Caco-2 (cell line): ENCODE measurements around the gene IL1A. TPM values are rescaled to one million over a fixed set of nuclear protein-coding genes. Genes with fewer than 3 reads are reported as not detected.

Source experiments
- BruUV-seq: library from RNA; stranded (reverse); fragments of 400-500 nt; replicated peaks from 2 replicates; lab custom pipeline; 2021; lab: Mats Ljungman, UMichigan
- CTCF ChIA-PET: fragments of 300-600 bp; sonication (Branson Sonifier 250); formaldehyde crosslinking; loops from one replicate; lab custom pipeline; 2022; ENCODE audit warnings: antibody characterized with exemption; lab: Charles Lee
- POLR2A ChIA-PET: fragments of 300-600 bp; sonication (Branson Sonifier 250); formaldehyde crosslinking; loops from one replicate; lab custom pipeline; 2022; ENCODE audit warnings: antibody characterized with exemption; lab: Charles Lee
- DNase-seq, 2 experiments: peaks; one replicate each; pipeline versions ENCODE4 v3.0.0 to v3.0.0-alpha.2; 2020 to 2022
- H3K27me3 ChIP-seq: replicated peaks from 2 replicates; pipeline ENCODE4 v1.6.0; 2011; ENCODE audit warnings: low read length; ENCODE audit not compliant: control insufficient read depth, insufficient read depth
- H3K36me3 ChIP-seq: 2 replicates; pipeline ENCODE4 v1.5.1; 2011; ENCODE audit warnings: low read length; ENCODE audit not compliant: control insufficient read depth, insufficient read depth
- H3K4me1 ChIP-seq: fragments of 250-450 bp; sonication (Bioruptor Pico); 2 replicates; pipeline ENCODE4 v1.5.1; 2020; ENCODE audit warnings: mild to moderate bottlenecking
- H3K4me3 ChIP-seq: 2 replicates; pipeline ENCODE4 v1.5.1; 2011; ENCODE audit warnings: low read depth, mild to moderate bottlenecking, control low read depth, low read length
- H3K9me3 ChIP-seq: fragments of 250-450 bp; sonication (Bioruptor Pico); 2 replicates; pipeline ENCODE4 v1.5.1; 2020; ENCODE audit warnings: mild to moderate bottlenecking, moderate library complexity
- H3K27ac Mint-ChIP-seq: one replicate; pipeline ENCODE4 v1.8.0; 2022; ENCODE audit warnings: mixed read lengths; ENCODE audit not compliant: unreplicated experiment
- H3K27me3 Mint-ChIP-seq: one replicate; pipeline ENCODE4 v1.8.0; 2022; ENCODE audit warnings: mixed read lengths; ENCODE audit not compliant: insufficient read depth, unreplicated experiment
- H3K36me3 Mint-ChIP-seq: one replicate; pipeline ENCODE4 v1.8.0; 2022; ENCODE audit warnings: mild to moderate bottlenecking, mixed read lengths; ENCODE audit not compliant: insufficient read depth, unreplicated experiment
- H3K4me1 Mint-ChIP-seq: one replicate; pipeline ENCODE4 v1.8.0; 2022; ENCODE audit warnings: low read depth, mixed read lengths; ENCODE audit not compliant: unreplicated experiment
- H3K4me3 Mint-ChIP-seq: one replicate; pipeline ENCODE4 v1.8.0; 2022; ENCODE audit warnings: mild to moderate bottlenecking, moderate library complexity, mixed read lengths; ENCODE audit not compliant: unreplicated experiment
- H3K9me3 Mint-ChIP-seq: one replicate; pipeline ENCODE4 v1.8.0; 2022; ENCODE audit warnings: mixed read lengths; ENCODE audit not compliant: unreplicated experiment
- CTCF ChIP-seq, 2 experiments: fragments of 200-600 bp in 1 of 2; IDR thresholded peaks; 1 replicate in 1 of 2; 2 replicates in 1 of 2; pipeline versions ENCODE4 v1.5.1 to v1.8.0; 2011 to 2022; ENCODE audit warnings: antibody characterized with exemption in 1 of 2, control low read depth in 1 of 2, inconsistent platforms in 1 of 2, low read depth in 1 of 2, low read length in 1 of 2, mild to moderate bottlenecking in 1 of 2, moderate library complexity in 1 of 2; ENCODE audit not compliant: insufficient read depth in 1 of 2, severe bottlenecking in 1 of 2, unreplicated experiment in 1 of 2
- intact Hi-C: fragments of 100-400 bp; cut with micrococcal nuclease; formaldehyde crosslinking; loops from one replicate; pipeline ENCODE4 v1.10.0; 2022; ENCODE audit not compliant: unreplicated experiment
- total RNA-seq: library from RNA; stranded (reverse); gene quantifications from 2 replicates; pipeline ENCODE4 v1.2.3, GENCODE V29; 2022

The IL1A gene
- total RNA-seq, 1 experiment from 2014 or later, result not detected

- ChIA-PET CTCF (no interaction called here), POLR2A (no interaction called here)
- no peaks in the 10 kb centered on the region for H3K27me3 Mint-ChIP-seq
- peaks cover 28% of the 10 kb centered on the region for H3K9me3 Mint-ChIP-seq
- Histone ChIP-seq H3K36me3 (no peaks in the 10 kb centered on the region), H3K4me3 (no peak overlapping the region), H3K9me3 (no peaks in the 10 kb centered on the region), H3K27me3 (no peaks in the 10 kb centered on the region), H3K4me1 (peaks cover 31% of the 10 kb centered on the region)
- no peak for DNase-seq
- intact Hi-C loops, result no loop called here
- no peak overlapping the region for H3K4me3 Mint-ChIP-seq
- peaks cover 32% of the 10 kb centered on the region for H3K4me1 Mint-ChIP-seq
- no peaks in the 10 kb centered on the region for H3K36me3 Mint-ChIP-seq
- TF ChIP-seq CTCF (IDR thresholded peaks at IDR 0.05; ENCODE audit: insufficient read depth in 1 of 2, low read depth in 1 of 2, low read length in 1 of 2, severe bottlenecking in 1 of 2, unreplicated experiment in 1 of 2), result no peak
- H3K27ac Mint-ChIP-seq, result no peak overlapping the region
- no TSS peak for BruUV-seq
Observed at GRCh38 chr2:112792419-112792818, 8.1 kb upstream of the IL1A start.

GRCh38 chr2:112791693-112792230, 7.5 kb upstream of the IL1A start:
- POLR2A ChIA-PET, result no interaction called here
- H3K36me3 Mint-ChIP-seq, result no peaks in the 10 kb centered on the region
- no peak overlapping the region for H3K27ac Mint-ChIP-seq
- Histone ChIP-seq H3K4me1 (peaks cover 31% of the 10 kb centered on the region), H3K36me3 (no peaks in the 10 kb centered on the region), H3K4me3 (no peak overlapping the region), H3K27me3 (no peaks in the 10 kb centered on the region), H3K9me3 (no peaks in the 10 kb centered on the region)
- TF ChIP-seq CTCF (IDR thresholded peaks at IDR 0.05; ENCODE audit: insufficient read depth in 1 of 2, low read depth in 1 of 2, low read length in 1 of 2, severe bottlenecking in 1 of 2, unreplicated experiment in 1 of 2), result no peak
- peaks cover 28% of the 10 kb centered on the region for H3K9me3 Mint-ChIP-seq
- H3K4me3 Mint-ChIP-seq, result no peak overlapping the region
- no peaks in the 10 kb centered on the region for H3K27me3 Mint-ChIP-seq
- CTCF ChIA-PET, result no interaction called here
- BruUV-seq, result no TSS peak
- intact Hi-C loops, result no loop called here
- peaks cover 32% of the 10 kb centered on the region for H3K4me1 Mint-ChIP-seq
- no peak for DNase-seq

- intact Hi-C loops, result no loop called here
- Histone ChIP-seq H3K36me3 (no peaks in the 10 kb centered on the region), H3K4me3 (no peak overlapping the region), H3K9me3 (no peaks in the 10 kb centered on the region), H3K27me3 (no peaks in the 10 kb centered on the region), H3K4me1 (peaks cover 31% of the 10 kb centered on the region)
- no peak for DNase-seq
- ChIA-PET CTCF (interaction anchor here (0.6 kb wide), 1 partner anchor 190 kb away, joined by 3 read pairs; no protein-coding TSS in a partner anchor), POLR2A (no interaction called here)
- Mint-ChIP-seq H3K9me3 (peaks cover 28% of the 10 kb centered on the region), H3K27me3 (no peaks in the 10 kb centered on the region), H3K4me3 (no peak overlapping the region), H3K36me3 (no peaks in the 10 kb centered on the region), H3K4me1 (peaks cover 31% of the 10 kb centered on the region), H3K27ac (no peak overlapping the region)
- no TSS peak for BruUV-seq
- no peak for TF ChIP-seq CTCF (IDR thresholded peaks at IDR 0.05; ENCODE audit: insufficient read depth in 1 of 2, low read depth in 1 of 2, low read length in 1 of 2, severe bottlenecking in 1 of 2, unreplicated experiment in 1 of 2)
Observed at GRCh38 chr2:112791019-112791418, 6.7 kb upstream of the IL1A start.
